Common myeloid progenitor, CD34-positive (primary cell): Measurements from ENCODE around the gene RARG.

Experiments
- CTCF ChIA-PET: fragments of 350-600 bp; sonication (Branson Sonifier 250); formaldehyde crosslinking; loops from one replicate; lab custom pipeline; 2021; ENCODE audit warnings: antibody characterized with exemption; lab: Charles Lee
- POLR2A ChIA-PET: fragments of 350-600 bp; sonication (Branson Sonifier 250); formaldehyde crosslinking; loops from one replicate; lab custom pipeline; 2021; ENCODE audit warnings: antibody characterized with exemption; lab: Charles Lee
- DNase-seq, 3 donors: peaks; one replicate each; pipeline versions ENCODE4 v3.0.0 to v3.0.0-alpha.2; 2013
- H3K27ac ChIP-seq, 2 experiments: 1 replicate in 1 of 2; 2 replicates in 1 of 2; pipeline ENCODE4 v1.7.0; 2013; ENCODE audit warnings: inconsistent platforms in 2 of 2, low read length in 2 of 2, mild to moderate bottlenecking in 2 of 2, low read depth in 1 of 2, moderate library complexity in 1 of 2; ENCODE audit not compliant: severe bottlenecking in 2 of 2, insufficient read depth in 1 of 2, poor library complexity in 1 of 2
- H3K27me3 ChIP-seq, 5 experiments: replicated peaks in 2 of 5; 1 replicate in 3 of 5; 2 replicates in 2 of 5; pipeline versions ENCODE4 v1.6.1 to v1.7.0; 2013; ENCODE audit warnings: low read length in 4 of 5, mild to moderate bottlenecking in 2 of 5, moderate library complexity in 2 of 5, inconsistent platforms in 1 of 5; ENCODE audit not compliant: insufficient read depth in 5 of 5, control insufficient read depth in 4 of 5
- H3K36me3 ChIP-seq, 4 experiments: 1 replicate in 2 of 4; 2 replicates in 2 of 4; pipeline versions ENCODE4 v1.6.1 to v1.7.0; 2013; ENCODE audit warnings: low read length in 3 of 4, control low read depth in 1 of 4, mild to moderate bottlenecking in 1 of 4; ENCODE audit not compliant: control insufficient read depth in 4 of 4, insufficient read depth in 4 of 4
- H3K4me1 ChIP-seq, 4 experiments: 1 replicate in 3 of 4; 2 replicates in 1 of 4; pipeline versions ENCODE4 v1.6.1 to v1.7.1; 2013; ENCODE audit warnings: low read length in 3 of 4, mild to moderate bottlenecking in 3 of 4, control low read depth in 1 of 4, inconsistent platforms in 1 of 4, moderate library complexity in 1 of 4; ENCODE audit not compliant: control insufficient read depth in 4 of 4, insufficient read depth in 4 of 4; ENCODE audit errors: control extremely low read depth in 1 of 4
- H3K4me3 ChIP-seq, 7 experiments: 1 replicate in 4 of 7; 2 replicates in 3 of 7; pipeline versions ENCODE4 v1.5.1 to v1.7.0; 2013; ENCODE audit warnings: mild to moderate bottlenecking in 7 of 7, low read length in 6 of 7, moderate library complexity in 6 of 7, inconsistent platforms in 2 of 7, low read depth in 2 of 7, control low read depth in 1 of 7; ENCODE audit not compliant: insufficient read depth in 4 of 7, control insufficient read depth in 1 of 7; ENCODE audit errors: extremely low read depth in 1 of 7
- H3K9me3 ChIP-seq, 5 experiments: 1 replicate in 4 of 5; 2 replicates in 1 of 5; pipeline versions ENCODE4 v1.6.1 to v1.7.1; 2013; ENCODE audit warnings: low read length in 4 of 5, mild to moderate bottlenecking in 2 of 5, inconsistent platforms in 1 of 5, low read depth in 1 of 5, moderate library complexity in 1 of 5; ENCODE audit not compliant: control insufficient read depth in 4 of 5, insufficient read depth in 2 of 5; ENCODE audit errors: control extremely low read depth in 1 of 5
- WGBS: methylation state at CpG from one replicate; pipeline ENCODE4 v1.1.5; 2013; ENCODE audit not compliant: insufficient coverage; 5-methylcytosine and 5-hydroxymethylcytosine counted together

The RARG gene

GRCh38 chr12:53235742-53236442 lies 3.9 kb upstream of the RARG start:
- Histone ChIP-seq H3K27ac (no peak overlapping the region), H3K4me1 (peaks cover 2 to 39% (median 35%) of the 10 kb centered on the region in 4 experiments), H3K27me3 (peaks cover 0 to 4% (median 0%) of the 10 kb centered on the region in 5 experiments), H3K9me3 (no peaks in the 10 kb centered on the region), H3K36me3 (no peaks in the 10 kb centered on the region), H3K4me3 (no peak overlapping the region)
- ChIA-PET CTCF (interaction anchor here (1.1 to 21.7 kb wide), 7 partner anchors 15 to 37 kb away, joined by 3 to 212 read pairs (median 4); a partner anchor contains a TSS), POLR2A (no interaction called here)
- no peak for DNase-seq
- WGBS: 90% methylated on average over 5 of the region's 9 CpGs

- peaks cover 2 to 41% (median 35%) of the 10 kb centered on the region in 4 experiments for H3K4me1 ChIP-seq
- DNase-seq: no peak
- no peaks in the 10 kb centered on the region for H3K9me3 ChIP-seq
- POLR2A ChIA-PET: interaction anchor here (0.6 kb wide), 1 partner anchor 1743 kb away, joined by 3 read pairs; no protein-coding TSS in a partner anchor
- H3K36me3 ChIP-seq: no peaks in the 10 kb centered on the region
- no peak overlapping the region for H3K27ac ChIP-seq
- 94% methylated on average over 2 of the region's 3 CpGs for WGBS
- CTCF ChIA-PET: interaction anchor here (1.1 to 21.7 kb wide), 5 partner anchors 16 to 37 kb away, joined by 3 to 212 read pairs (median 5); a partner anchor contains a TSS
- no peak overlapping the region for H3K4me3 ChIP-seq
- peaks cover 0 to 4% (median 0%) of the 10 kb centered on the region in 5 experiments for H3K27me3 ChIP-seq
Observed at GRCh38 chr12:53235164-53235563, 3.2 kb upstream of the RARG start.

GRCh38 chr12:53234271-53234914 lies 2.4 kb upstream of the RARG start:
- no peak for DNase-seq
- CTCF ChIA-PET: interaction anchor here (1.1 to 21.7 kb wide), 4 partner anchors 17 to 36 kb away, joined by 4 to 212 read pairs (median 6); a partner anchor contains a TSS
- H3K9me3 ChIP-seq: no peaks in the 10 kb centered on the region
- H3K4me3 ChIP-seq: no peak overlapping the region
- 4% methylated on average over 5 of the region's 12 CpGs for WGBS
- peaks cover 2 to 41% (median 35%) of the 10 kb centered on the region in 4 experiments for H3K4me1 ChIP-seq
- H3K27ac ChIP-seq: no peak overlapping the region
- no peaks in the 10 kb centered on the region for H3K36me3 ChIP-seq
- H3K27me3 ChIP-seq: peaks cover 0 to 4% (median 0%) of the 10 kb centered on the region in 5 experiments
- POLR2A ChIA-PET: interaction anchor here (0.5 kb wide), 1 partner anchor 294 kb away, joined by 3 read pairs; no protein-coding TSS in a partner anchor

GRCh38 chr12:53233671-53234121 lies 1.7 kb upstream of the RARG start:
- Histone ChIP-seq H3K27me3 (peaks cover 0 to 4% (median 0%) of the 10 kb centered on the region in 5 experiments), H3K4me3 (no peak overlapping the region), H3K27ac (no peak overlapping the region), H3K36me3 (no peaks in the 10 kb centered on the region), H3K9me3 (no peaks in the 10 kb centered on the region), H3K4me1 (peaks cover 2 to 41% (median 35%) of the 10 kb centered on the region in 4 experiments)
- 100% methylated on average over 1 of the region's 7 CpGs for WGBS
- CTCF ChIA-PET: interaction anchor here (1.5 to 21.7 kb wide), 2 partner anchors 17 to 18 kb away, joined by 3 to 212 read pairs; no protein-coding TSS in a partner anchor
- no peak for DNase-seq
- POLR2A ChIA-PET: no interaction called here

- 46% methylated on average over 4 of the region's 11 CpGs for WGBS
- peak in 1 of 3 donors; percentile 44 for DNase-seq
- ChIA-PET POLR2A (no interaction called here), CTCF (interaction anchor here (0.6 to 21.7 kb wide), 3 partner anchors 17 to 177 kb away, joined by 3 to 212 read pairs (median 3); no protein-coding TSS in a partner anchor)
- Histone ChIP-seq H3K4me1 (peaks cover 2 to 41% (median 35%) of the 10 kb centered on the region in 4 experiments), H3K27me3 (peaks cover 0 to 4% (median 0%) of the 10 kb centered on the region in 5 experiments), H3K36me3 (no peaks in the 10 kb centered on the region), H3K9me3 (no peaks in the 10 kb centered on the region), H3K4me3 (peak overlapping the region in 6 of 7 experiments; percentile 33 to 79 (median 60)), H3K27ac (no peak overlapping the region)
Observed at GRCh38 chr12:53232646-53233461, 845 bp upstream of the RARG start.

- H3K36me3 ChIP-seq: no peaks in the 10 kb centered on the region
- no peak for DNase-seq
- H3K4me1 ChIP-seq: peaks cover 2 to 40% (median 33%) of the 10 kb centered on the region in 4 experiments
- WGBS: 10% methylated on average over 3 of the region's 9 CpGs
- POLR2A ChIA-PET: no interaction called here
- no peaks in the 10 kb centered on the region for H3K9me3 ChIP-seq
- H3K27ac ChIP-seq: no peak overlapping the region
- peak overlapping the region in 6 of 7 experiments; percentile 20 to 72 (median 54) for H3K4me3 ChIP-seq
- CTCF ChIA-PET: interaction anchor here (21.7 kb wide), 1 partner anchor 16 kb away, joined by 212 read pairs; no protein-coding TSS in a partner anchor
- H3K27me3 ChIP-seq: peaks cover 0 to 4% (median 0%) of the 10 kb centered on the region in 5 experiments
Observed at GRCh38 chr12:53231671-53231920, 413 bp downstream of the RARG start.
